ENCODE data around the gene LGALS3.

The LGALS3 gene

DNA sequence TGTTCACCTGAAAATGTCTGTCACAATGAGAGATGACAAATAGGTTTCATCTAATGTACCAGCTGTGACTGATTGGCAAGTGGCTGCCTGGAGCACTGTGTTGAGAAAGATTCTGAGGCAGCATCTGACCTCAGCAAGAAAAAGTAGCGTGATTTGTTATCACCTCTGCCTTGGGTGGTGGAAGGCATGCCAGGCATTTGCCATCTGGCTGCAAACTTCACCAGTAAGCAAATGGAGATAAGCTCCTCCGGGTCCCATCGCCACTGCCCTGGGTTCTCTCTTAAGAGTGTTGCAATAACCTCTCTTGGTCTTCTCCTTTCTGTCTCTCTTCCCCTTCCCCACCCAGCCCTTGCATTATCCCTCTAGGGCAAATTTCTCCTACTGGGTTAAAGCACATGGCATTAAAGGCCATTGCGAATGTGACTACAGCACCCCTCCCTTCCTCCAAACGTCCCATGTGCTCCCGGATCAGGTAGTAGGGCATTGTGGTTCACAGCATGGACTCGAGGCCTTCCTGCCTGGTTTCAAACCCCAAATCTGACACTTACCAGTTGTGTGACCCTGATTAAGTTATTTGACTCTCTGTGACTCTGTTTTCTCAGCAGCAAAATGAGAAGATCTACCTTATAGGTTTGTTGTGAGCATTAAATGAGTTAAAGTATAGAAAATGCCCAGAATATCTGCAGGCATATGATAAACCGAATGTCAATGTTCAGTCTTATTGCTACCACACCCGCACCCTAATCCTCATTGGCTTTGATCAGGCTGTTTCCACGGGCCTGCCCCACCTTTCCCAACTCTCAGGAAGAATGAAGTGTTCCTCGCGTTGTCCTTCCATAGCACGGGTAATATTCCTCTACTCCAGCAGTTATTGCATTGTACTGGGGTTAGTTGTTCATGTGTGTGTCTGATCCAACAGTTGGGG is 8.2 kb upstream of the LGALS3 start:
- in situ Hi-C loops (cut with MboI; ENCODE audit: low sequenced_read_pairs, unreplicated experiment), result no loop called here
- DNase-seq (ENCODE audit: low spot score), result no peak
- TF ChIP-seq CTCF (IDR thresholded peaks at IDR 0.05; ENCODE audit: borderline replicate concordance, control extremely low read depth, extremely low read depth, insufficient read depth, missing control alignments), result no peak

DNA sequence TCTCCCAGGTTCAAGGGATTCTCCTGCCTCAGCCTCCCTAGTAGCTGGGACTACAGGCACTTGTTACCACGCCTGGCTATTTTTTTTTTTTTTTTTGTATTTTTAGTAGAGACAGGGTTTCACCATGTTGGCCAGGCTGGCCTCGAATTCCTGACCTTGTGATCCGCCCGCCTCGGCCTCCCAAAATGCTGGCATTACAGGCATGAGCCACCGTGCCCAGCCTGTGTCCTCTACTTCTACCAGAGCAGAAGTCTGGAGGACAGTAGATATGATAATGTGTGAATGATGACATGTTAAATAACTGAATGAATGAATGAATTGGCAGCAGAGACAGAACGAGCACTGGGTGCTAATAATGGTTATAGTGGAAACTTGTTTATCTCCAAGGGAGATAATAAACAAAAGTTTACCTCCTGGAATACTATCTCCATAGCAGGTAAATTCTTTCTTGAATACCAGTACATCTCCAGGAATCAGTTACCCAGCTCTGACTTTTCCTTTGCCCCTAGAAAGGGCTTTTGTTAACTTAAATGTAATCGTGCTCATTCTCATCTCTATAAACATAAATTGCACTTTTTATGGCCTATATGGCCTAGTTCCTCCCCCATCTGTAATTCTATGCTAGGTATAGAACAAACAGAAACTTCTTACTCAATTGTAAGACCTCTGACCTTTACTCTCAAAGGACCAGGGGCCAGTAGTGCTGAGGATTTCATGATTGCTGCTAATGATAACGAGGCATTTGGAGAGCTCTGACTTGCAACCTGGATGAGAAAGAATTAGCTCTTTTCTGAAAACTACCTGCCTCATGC is 7.2 kb upstream of the LGALS3 start:
- no peak for DNase-seq (ENCODE audit: low spot score)
- in situ Hi-C loops (cut with MboI; ENCODE audit: low sequenced_read_pairs, unreplicated experiment), result no loop called here
- TF ChIP-seq CTCF (IDR thresholded peaks at IDR 0.05; ENCODE audit: borderline replicate concordance, control extremely low read depth, extremely low read depth, insufficient read depth, missing control alignments), result no peak

- TF ChIP-seq CTCF (IDR thresholded peaks at IDR 0.05; ENCODE audit: borderline replicate concordance, control extremely low read depth, extremely low read depth, insufficient read depth, missing control alignments), result no peak
- in situ Hi-C loops (cut with MboI; ENCODE audit: low sequenced_read_pairs, unreplicated experiment), result no loop called here
- no peak for DNase-seq (ENCODE audit: low spot score)
Observed at GRCh38 chr14:55122440-55122986, 6.5 kb upstream of the LGALS3 start.

GRCh38 chr14:55123101-55123500 is 6.0 kb upstream of the LGALS3 start:
- no peak for TF ChIP-seq CTCF (IDR thresholded peaks at IDR 0.05; ENCODE audit: borderline replicate concordance, control extremely low read depth, extremely low read depth, insufficient read depth, missing control alignments)
- DNase-seq (ENCODE audit: low spot score), result no peak
- in situ Hi-C loops (cut with MboI; ENCODE audit: low sequenced_read_pairs, unreplicated experiment), result no loop called here

GRCh38 chr14:55123852-55124639 is 5.0 kb upstream of the LGALS3 start:
- no peak for TF ChIP-seq CTCF (IDR thresholded peaks at IDR 0.05; ENCODE audit: borderline replicate concordance, control extremely low read depth, extremely low read depth, insufficient read depth, missing control alignments)
- DNase-seq (ENCODE audit: low spot score), result no peak
- in situ Hi-C loops (cut with MboI; ENCODE audit: low sequenced_read_pairs, unreplicated experiment), result no loop called here
